AG08395 (cell line): Measurements from ENCODE around the gene PTEN.
"Not testable (repeated sequence)": the region's sequence is repeated elsewhere in the genome, so short reads cannot be mapped to it uniquely, and the experiment has no call there.

ENCODE experiments used
- DNase-seq: peaks from one replicate; pipeline ENCODE4 v3.0.0; 2012; ENCODE audit warnings: mixed read lengths, low spot score

Gene PTEN

GRCh38 chr10:87869773-87870551 lies 6.5 kb downstream of the PTEN start:
- DNase-seq, result no peak

- DNase-seq, result no peak
Measured at GRCh38 chr10:87872828-87873227, 9.4 kb downstream of the PTEN start.

GRCh38 chr10:87873656-87874055 lies 10.2 kb downstream of the PTEN start:
- DNase-seq, result no peak

GRCh38 chr10:87875929-87876571 lies 12.6 kb downstream of the PTEN start:
- no peak for DNase-seq

- DNase-seq, result no peak
Measured at GRCh38 chr10:87878664-87879459, 15.4 kb downstream of the PTEN start.

- no peak for DNase-seq
Measured at GRCh38 chr10:87880336-87880735, 16.9 kb downstream of the PTEN start.

GRCh38 chr10:87881373-87882059 lies 18.1 kb downstream of the PTEN start:
- DNase-seq, result not testable (repeated sequence)

GRCh38 chr10:87882555-87883294 lies 19.3 kb downstream of the PTEN start:
- DNase-seq, result no peak

- DNase-seq, result no peak
Measured at GRCh38 chr10:87886635-87887034, 23.2 kb downstream of the PTEN start.

GRCh38 chr10:87887146-87887545 lies 23.7 kb downstream of the PTEN start:
- no peak for DNase-seq

GRCh38 chr10:87887548-87888289 lies 24.3 kb downstream of the PTEN start:
- no peak for DNase-seq

GRCh38 chr10:87895430-87895829 lies 32.0 kb downstream of the PTEN start:
- no peak for DNase-seq

- no peak for DNase-seq
Measured at GRCh38 chr10:87896216-87896615, 32.8 kb downstream of the PTEN start.

- DNase-seq, result not testable (repeated sequence)
Measured at GRCh38 chr10:87897957-87898356, 34.5 kb downstream of the PTEN start.

- DNase-seq, result not testable (repeated sequence)
Measured at GRCh38 chr10:87903396-87903795, 40.0 kb downstream of the PTEN start.

GRCh38 chr10:87913156-87913921 lies 49.9 kb downstream of the PTEN start:
- DNase-seq, result no peak

GRCh38 chr10:87915406-87915805 lies 52.0 kb downstream of the PTEN start:
- DNase-seq, result no peak

GRCh38 chr10:87915989-87916388 lies 52.6 kb downstream of the PTEN start:
- no peak for DNase-seq

GRCh38 chr10:87916515-87916914 lies 53.1 kb downstream of the PTEN start:
- no peak for DNase-seq

GRCh38 chr10:87918254-87918859 lies 54.9 kb downstream of the PTEN start:
- no peak for DNase-seq
